Muscle of back (tissue), 11 donors: ENCODE measurements around the gene NDUFS3. TPM values are rescaled to one million over a fixed set of nuclear protein-coding genes. Genes with fewer than 3 reads are reported as not detected.

ENCODE experiments used
- DNase-seq, 3 donors: peaks; one replicate each; pipeline versions ENCODE4 v3.0.0 to v3.0.0-alpha.2; 2013
- polyA plus RNA-seq, 10 donors: library from polyadenylated mRNA; unstranded; fragments of 120-200 nt; gene quantifications; one replicate each; pipeline ENCODE4 v1.2.1, GENCODE V29; 2013; ENCODE audit not compliant: insufficient read length in 10 of 10

Gene NDUFS3
- polyA plus RNA-seq, 10 donors, result 88.1 to 95.3 (median 90.8) TPM

GRCh38 chr11:47628026-47628425 lies 49.2 kb downstream of the NDUFS3 start:
- no peak for DNase-seq

GRCh38 chr11:47631473-47631872 lies 52.6 kb downstream of the NDUFS3 start:
- no peak for DNase-seq

Other genes with a start within 250 kb of the NDUFS3 start
- 1 to 10 TPM in 2 of 10 donors, under 1 TPM in 8; 0.05 to 1.3 (median 0.29) TPM for gene MYBPC3, start 226.4 kb upstream of the NDUFS3 start, polyA plus RNA-seq
- gene SPI1, start 200.5 kb upstream of the NDUFS3 start, polyA plus RNA-seq, result 1 to 10 TPM; 4.4 to 8.0 (median 5.4) TPM
- 10 to 100 TPM; 27.0 to 48.6 (median 35.3) TPM for gene SLC39A13, start 170.5 kb upstream of the NDUFS3 start, polyA plus RNA-seq
- gene PSMC3, start 152.6 kb upstream of the NDUFS3 start, polyA plus RNA-seq, result 100 to 1,000 TPM; 106 to 147 (median 120) TPM
- 100 to 1,000 TPM in 1 of 10 donors, 10 to 100 TPM in 9; 60.8 to 101 (median 78.6) TPM for gene RAPSN, start 129.9 kb upstream of the NDUFS3 start, polyA plus RNA-seq
- gene CELF1, start 25.9 kb upstream of the NDUFS3 start, polyA plus RNA-seq, result 10 to 100 TPM; 46.6 to 93.3 (median 69.1) TPM
- 10 to 100 TPM; 20.4 to 35.8 (median 26.0) TPM for gene PTPMT1, start 13.5 kb upstream of the NDUFS3 start, polyA plus RNA-seq
- 10 to 100 TPM; 11.2 to 14.5 (median 13.4) TPM for gene KBTBD4, start 104 bp upstream of the NDUFS3 start, polyA plus RNA-seq
- 1 to 10 TPM; 1.2 to 4.1 (median 2.7) TPM for gene FAM180B, start 7.6 kb downstream of the NDUFS3 start, polyA plus RNA-seq
- 10 to 100 TPM in 2 of 10 donors, 1 to 10 TPM in 8; 4.3 to 13.2 (median 7.7) TPM for gene C1QTNF4, start 15.3 kb downstream of the NDUFS3 start, polyA plus RNA-seq
- gene MTCH2, start 63.5 kb downstream of the NDUFS3 start, polyA plus RNA-seq, result 10 to 100 TPM; 70.3 to 83.1 (median 76.6) TPM
- gene AGBL2, start 136.3 kb downstream of the NDUFS3 start, polyA plus RNA-seq, result 1 to 10 TPM in 4 of 10 donors, under 1 TPM in 6; 0.16 to 1.6 (median 0.78) TPM
- 100 to 1,000 TPM in 4 of 10 donors, 10 to 100 TPM in 6; 52.3 to 148 (median 76.0) TPM for gene FNBP4, start 188.3 kb downstream of the NDUFS3 start, polyA plus RNA-seq